Keratinocyte (primary cell): ENCODE measurements around the gene GH2. TPM values are rescaled to one million over a fixed set of nuclear protein-coding genes. Genes with fewer than 3 reads are reported as not detected.
A peak's percentile ranks its signal among the peaks of the same experiment; 100 is the strongest.
"Not testable (repeated sequence)": the region's sequence is repeated elsewhere in the genome, so short reads cannot be mapped to it uniquely, and the experiment has no call there.

Source experiments
- DNase-seq: peaks from one replicate; pipeline ENCODE4 v3.0.0-alpha.2; 2011; ENCODE audit warnings: low read depth, missing footprints, low spot score
- FAIRE-seq: peaks from 2 replicates; lab custom pipeline; 2011; peaks lifted over from hg19 to GRCh38; lab: Jason Lieb, UNC
- H2AFZ ChIP-seq: 2 replicates; pipeline ENCODE4 v1.6.0; 2012; ENCODE audit warnings: low read length, control low read depth, inconsistent platforms; ENCODE audit not compliant: control insufficient read depth
- H3K27ac ChIP-seq: 2 replicates; pipeline ENCODE4 v1.5.1; 2011; ENCODE audit warnings: low read length; ENCODE audit not compliant: control insufficient read depth, insufficient read depth
- H3K27me3 ChIP-seq: 3 replicates; pipeline ENCODE4 v1.6.0; 2011; ENCODE audit warnings: low read length; ENCODE audit not compliant: control insufficient read depth, insufficient read depth; ENCODE audit errors: extremely low read depth
- H3K36me3 ChIP-seq, 2 experiments: 2 replicates in 1 of 2; 3 replicates in 1 of 2; pipeline ENCODE4 v1.5.1; 2011; ENCODE audit warnings: low read length in 2 of 2, mild to moderate bottlenecking in 1 of 2; ENCODE audit not compliant: control insufficient read depth in 2 of 2, insufficient read depth in 2 of 2; ENCODE audit errors: extremely low read depth in 1 of 2
- H3K4me1 ChIP-seq: 3 replicates; pipeline ENCODE4 v1.5.1; 2011; ENCODE audit warnings: low read length; ENCODE audit not compliant: control insufficient read depth, insufficient read depth; ENCODE audit errors: extremely low read depth
- H3K4me2 ChIP-seq: 3 replicates; pipeline ENCODE4 v1.6.0; 2011; ENCODE audit warnings: low read depth, low read length; ENCODE audit not compliant: control insufficient read depth, insufficient read depth; ENCODE audit errors: extremely low read depth
- H3K4me3 ChIP-seq, 3 experiments: fragments of 200-600 bp in 1 of 3; sonication (generic) in 1 of 3; 2 replicates in 2 of 3; 3 replicates in 1 of 3; pipeline ENCODE4 v1.5.1; 2011 to 2016; ENCODE audit warnings: low read length in 3 of 3, mild to moderate bottlenecking in 3 of 3, control low read depth in 2 of 3, inconsistent platforms in 1 of 3, low read depth in 1 of 3, mixed read lengths in 1 of 3, mixed run types in 1 of 3, moderate library complexity in 1 of 3; ENCODE audit not compliant: control insufficient read depth in 2 of 3, insufficient read depth in 2 of 3; ENCODE audit errors: extremely low read depth in 1 of 3
- H3K79me2 ChIP-seq: 2 replicates; pipeline ENCODE4 v1.6.0; 2012; ENCODE audit warnings: low read length; ENCODE audit not compliant: control insufficient read depth, insufficient read depth
- H3K9ac ChIP-seq: 3 replicates; pipeline ENCODE4 v1.6.0; 2011; ENCODE audit warnings: low read length; ENCODE audit not compliant: control insufficient read depth, insufficient read depth; ENCODE audit errors: extremely low read depth
- H3K9me1 ChIP-seq: 3 replicates; pipeline ENCODE4 v1.6.0; 2011; ENCODE audit warnings: low read length; ENCODE audit not compliant: control insufficient read depth, insufficient read depth; ENCODE audit errors: extremely low read depth
- H3K9me3 ChIP-seq: 2 replicates; pipeline ENCODE4 v1.5.1; 2012; ENCODE audit warnings: low read depth, low read length; ENCODE audit not compliant: control insufficient read depth
- H4K20me1 ChIP-seq: 3 replicates; pipeline ENCODE4 v1.6.0; 2011; ENCODE audit warnings: low read length; ENCODE audit not compliant: control insufficient read depth, insufficient read depth; ENCODE audit errors: extremely low read depth
- dilution Hi-C: fragments of 300-500 bp; cut with MboI; formaldehyde crosslinking; loops from one replicate; pipeline ENCODE4 v1.7.0; 2020; ENCODE audit warnings: low sequenced_read_pairs; ENCODE audit not compliant: extremely low pct_ligation_motif_present
- polyA plus RNA-seq, 5 experiments: library from polyadenylated mRNA; depleted of rRNA in 3 of 5; stranded (reverse) in 3 of 5; stranded (forward) in 1 of 5; unstranded in 1 of 5; fragments of >200 nt; gene quantifications; 1 replicate in 1 of 5; 2 replicates in 3 of 5; 3 replicates in 1 of 5; pipeline versions ENCODE4 v1.2.1 to v1.2.3, GENCODE V29; 2011 to 2012; ENCODE audit warnings: missing spikeins in 2 of 5, low read depth in 1 of 5, low replicate concordance in 1 of 5
- TF ChIP-seq, protein P1 (sequence below), 3 experiments: IDR thresholded peaks in 1 of 3; conservative IDR thresholded peaks in 1 of 3; optimal IDR thresholded peaks in 1 of 3; 2 replicates in 2 of 3; 3 replicates in 1 of 3; pipeline versions ENCODE3 to v1.5.1; 2011; ENCODE audit warnings: low read length in 3 of 3, mild to moderate bottlenecking in 3 of 3, moderate library complexity in 2 of 3, control low read depth in 1 of 3, inconsistent platforms in 1 of 3; ENCODE audit not compliant: insufficient read depth in 2 of 3; ENCODE audit errors: extremely low read depth in 1 of 3

Gene GH2
- polyA plus RNA-seq, 1 donor (not counting 4 experiments of a cell fraction or from before 2014, with no cell fraction given) = not detected

DNA sequence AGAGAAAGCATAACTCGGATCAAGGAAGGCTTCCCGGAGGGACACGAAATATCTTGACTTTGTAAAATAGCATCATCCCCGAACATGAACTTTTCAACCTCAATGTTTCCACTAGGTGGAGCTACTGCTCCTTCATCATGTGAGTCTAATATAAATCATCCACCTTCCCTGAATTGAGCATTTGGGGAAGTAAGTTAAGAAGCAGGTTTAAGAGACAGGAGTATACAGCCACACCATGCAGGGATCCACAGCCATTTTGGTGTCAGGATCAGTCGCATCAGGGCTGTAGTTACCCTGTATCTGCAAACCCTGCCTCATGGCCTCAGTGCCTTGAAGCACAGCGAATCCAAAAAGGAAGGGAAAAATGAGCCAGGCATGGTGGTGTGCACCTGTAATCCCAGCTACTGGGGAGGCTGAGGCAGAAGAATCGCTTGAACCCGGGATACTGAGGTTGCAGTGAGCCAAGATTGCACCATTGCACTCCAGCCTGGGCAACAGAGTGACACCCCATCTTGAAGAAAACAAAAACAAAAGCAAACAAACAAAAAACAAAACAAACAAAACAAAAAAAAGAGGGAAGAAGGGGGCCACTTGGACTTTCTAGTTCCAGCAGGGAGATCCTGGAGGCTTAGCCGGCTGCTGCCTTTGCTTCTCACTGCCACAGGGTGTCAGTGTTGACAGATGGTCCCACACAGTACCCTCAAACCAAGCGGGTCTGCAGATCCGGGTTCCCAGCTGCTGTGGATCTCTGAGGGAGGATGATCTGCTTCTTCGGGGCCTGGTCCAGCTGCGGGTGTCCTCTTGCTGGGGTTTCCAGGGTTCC is 7.5 kb upstream of the GH2 start:
- FAIRE-seq, H3K27me3 ChIP-seq, H3K36me3 ChIP-seq, H3K79me2 ChIP-seq, H3K9me3 ChIP-seq, dilution Hi-C loops, H3K9me1 ChIP-seq, H3K4me2 ChIP-seq, H3K4me1 ChIP-seq, H4K20me1 ChIP-seq, H3K27ac ChIP-seq, DNase-seq, H2AFZ ChIP-seq, H3K4me3 ChIP-seq, H3K9ac ChIP-seq: not testable (repeated sequence)
- TF ChIP-seq, protein P1, sequence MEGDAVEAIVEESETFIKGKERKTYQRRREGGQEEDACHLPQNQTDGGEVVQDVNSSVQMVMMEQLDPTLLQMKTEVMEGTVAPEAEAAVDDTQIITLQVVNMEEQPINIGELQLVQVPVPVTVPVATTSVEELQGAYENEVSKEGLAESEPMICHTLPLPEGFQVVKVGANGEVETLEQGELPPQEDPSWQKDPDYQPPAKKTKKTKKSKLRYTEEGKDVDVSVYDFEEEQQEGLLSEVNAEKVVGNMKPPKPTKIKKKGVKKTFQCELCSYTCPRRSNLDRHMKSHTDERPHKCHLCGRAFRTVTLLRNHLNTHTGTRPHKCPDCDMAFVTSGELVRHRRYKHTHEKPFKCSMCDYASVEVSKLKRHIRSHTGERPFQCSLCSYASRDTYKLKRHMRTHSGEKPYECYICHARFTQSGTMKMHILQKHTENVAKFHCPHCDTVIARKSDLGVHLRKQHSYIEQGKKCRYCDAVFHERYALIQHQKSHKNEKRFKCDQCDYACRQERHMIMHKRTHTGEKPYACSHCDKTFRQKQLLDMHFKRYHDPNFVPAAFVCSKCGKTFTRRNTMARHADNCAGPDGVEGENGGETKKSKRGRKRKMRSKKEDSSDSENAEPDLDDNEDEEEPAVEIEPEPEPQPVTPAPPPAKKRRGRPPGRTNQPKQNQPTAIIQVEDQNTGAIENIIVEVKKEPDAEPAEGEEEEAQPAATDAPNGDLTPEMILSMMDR (optimal IDR thresholded peaks at IDR 0.05 in 1 of 3, IDR thresholded peaks at IDR 0.05 in 1 of 3, conservative IDR thresholded peaks at IDR 0.05 in 1 of 3; ENCODE audit: extremely low read depth in 1 of 3, insufficient read depth in 2 of 3, low read length in 3 of 3) = peak in 2 of 3 experiments; percentile 7 to 42

DNA sequence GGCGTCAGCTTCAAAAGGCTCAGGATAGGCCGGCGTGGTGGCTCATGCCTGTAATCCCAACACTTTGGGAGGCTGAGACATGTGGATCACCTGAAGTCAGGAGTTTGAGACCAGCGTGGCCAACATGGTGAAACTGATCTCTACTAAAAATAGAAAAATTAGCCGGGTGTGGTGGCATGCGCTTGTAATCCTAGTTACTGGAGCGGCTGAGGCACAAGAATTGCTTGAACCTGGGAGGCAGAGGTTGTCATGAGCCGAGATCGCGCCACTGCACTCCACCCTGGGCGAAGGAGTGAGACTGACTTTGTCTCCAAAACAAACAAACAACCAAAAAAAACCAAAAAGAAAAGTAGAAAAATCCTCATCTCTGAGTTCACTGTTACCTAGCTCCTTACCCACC is 3.4 kb upstream of the GH2 start:
- H3K9me3 ChIP-seq, dilution Hi-C loops, H3K9ac ChIP-seq, H2AFZ ChIP-seq, H3K27ac ChIP-seq, H3K27me3 ChIP-seq, H3K4me2 ChIP-seq, H3K79me2 ChIP-seq, H3K4me3 ChIP-seq, H4K20me1 ChIP-seq, H3K4me1 ChIP-seq, H3K36me3 ChIP-seq, FAIRE-seq, DNase-seq, H3K9me1 ChIP-seq: not testable (repeated sequence)

DNA sequence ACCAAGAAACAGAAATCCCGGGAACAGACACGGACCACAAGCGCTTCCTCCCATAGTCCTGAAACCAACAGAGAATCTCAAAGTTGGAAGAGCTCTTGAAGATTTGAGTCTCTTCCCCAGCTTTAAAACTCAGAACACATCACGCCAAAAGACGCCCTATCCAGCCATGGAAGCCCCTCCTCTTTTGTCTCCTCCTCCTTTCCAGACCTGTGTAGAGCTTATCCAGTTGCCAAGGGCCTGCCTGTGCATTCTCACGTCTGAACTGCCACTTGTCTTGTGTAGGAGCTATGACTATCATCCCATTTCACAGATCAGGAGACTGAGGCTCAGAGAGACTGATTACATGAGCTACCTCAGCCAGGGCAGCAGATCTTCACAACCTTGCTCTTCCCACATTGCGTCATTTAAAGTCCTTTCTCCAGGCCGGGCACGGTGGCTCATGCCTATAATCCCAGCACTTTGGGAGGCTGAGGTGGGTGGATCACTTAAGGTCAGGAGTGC is 932 bp upstream of the GH2 start:
- H3K4me3 ChIP-seq, H3K9me3 ChIP-seq: not testable (repeated sequence)

DNA sequence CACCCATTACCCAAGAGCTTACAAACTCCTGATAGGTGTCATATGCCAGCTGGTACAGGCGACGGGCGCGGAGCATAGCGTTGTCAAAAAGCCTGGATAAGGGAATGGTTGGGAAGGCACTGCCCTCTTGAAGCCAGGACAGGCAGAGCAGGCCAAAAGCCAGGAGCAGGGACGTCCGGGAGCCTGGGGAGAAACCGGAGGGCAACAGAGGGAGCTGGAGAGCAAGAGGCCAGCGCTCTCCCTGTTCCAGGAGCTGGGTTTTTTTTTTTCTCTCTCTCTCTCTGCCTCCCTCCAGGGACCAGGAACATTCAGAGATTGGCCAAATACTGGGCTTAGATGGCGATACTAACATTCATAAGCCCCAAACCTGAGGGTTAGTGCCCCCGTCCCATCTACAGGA is 407 bp downstream of the GH2 start:
- H3K4me2 ChIP-seq, FAIRE-seq, dilution Hi-C loops, H3K9me3 ChIP-seq, H2AFZ ChIP-seq, H3K9me1 ChIP-seq, H3K4me3 ChIP-seq, H3K9ac ChIP-seq, H4K20me1 ChIP-seq, H3K27me3 ChIP-seq, H3K4me1 ChIP-seq, DNase-seq, H3K36me3 ChIP-seq, H3K27ac ChIP-seq, H3K79me2 ChIP-seq: not testable (repeated sequence)

More for the DNA sequence above, 932 bp upstream of the GH2 start:
- H3K27me3 ChIP-seq, H3K9ac ChIP-seq, H3K9me1 ChIP-seq, H3K4me2 ChIP-seq, H3K36me3 ChIP-seq, dilution Hi-C loops, H3K27ac ChIP-seq, H3K79me2 ChIP-seq, DNase-seq, H2AFZ ChIP-seq, FAIRE-seq, H4K20me1 ChIP-seq, H3K4me1 ChIP-seq: not testable (repeated sequence)
